Stimulated activated naive B cell treated with anti-CD40 and anti-IgM and Interleukin-4, amounts not matched to agents 10 μg/mL and 1 μg/mL and 100 μg/mL, for 72 hours (primary cell): ENCODE data around the gene GGA1.

Experiments used
- ATAC-seq, 2 donors: fragments of 150-1000 bp; cut with Tn5 transposase; replicated peaks; 2 replicates each; pipeline ENCODE4 v1.10.0; 2021; ENCODE audit warnings: moderate library complexity in 1 of 2
- DNase-seq: peaks from one replicate; pipeline ENCODE4 v3.0.0; 2021
- H3K27ac Mint-ChIP-seq: one replicate; pipeline ENCODE4 v1.8.0; 2022; ENCODE audit warnings: mild to moderate bottlenecking, mixed read lengths
- H3K27me3 Mint-ChIP-seq, 2 donors: one replicate each; pipeline ENCODE4 v1.8.0; 2022; ENCODE audit warnings: mixed read lengths in 2 of 2
- H3K36me3 Mint-ChIP-seq, 2 donors: one replicate each; pipeline ENCODE4 v1.8.0; 2022; ENCODE audit warnings: mixed read lengths in 2 of 2, mild to moderate bottlenecking in 1 of 2
- H3K4me1 Mint-ChIP-seq, 2 donors: one replicate each; pipeline ENCODE4 v1.8.0; 2022; ENCODE audit warnings: mixed read lengths in 2 of 2, mild to moderate bottlenecking in 1 of 2
- H3K4me3 Mint-ChIP-seq, 2 donors: one replicate each; pipeline ENCODE4 v1.8.0; 2022; ENCODE audit warnings: mild to moderate bottlenecking in 2 of 2, mixed read lengths in 2 of 2, moderate library complexity in 1 of 2
- H3K9me3 Mint-ChIP-seq, 2 donors: one replicate each; pipeline ENCODE4 v1.8.0; 2022; ENCODE audit warnings: mixed read lengths in 2 of 2, mild to moderate bottlenecking in 1 of 2

Gene GGA1

DNA sequence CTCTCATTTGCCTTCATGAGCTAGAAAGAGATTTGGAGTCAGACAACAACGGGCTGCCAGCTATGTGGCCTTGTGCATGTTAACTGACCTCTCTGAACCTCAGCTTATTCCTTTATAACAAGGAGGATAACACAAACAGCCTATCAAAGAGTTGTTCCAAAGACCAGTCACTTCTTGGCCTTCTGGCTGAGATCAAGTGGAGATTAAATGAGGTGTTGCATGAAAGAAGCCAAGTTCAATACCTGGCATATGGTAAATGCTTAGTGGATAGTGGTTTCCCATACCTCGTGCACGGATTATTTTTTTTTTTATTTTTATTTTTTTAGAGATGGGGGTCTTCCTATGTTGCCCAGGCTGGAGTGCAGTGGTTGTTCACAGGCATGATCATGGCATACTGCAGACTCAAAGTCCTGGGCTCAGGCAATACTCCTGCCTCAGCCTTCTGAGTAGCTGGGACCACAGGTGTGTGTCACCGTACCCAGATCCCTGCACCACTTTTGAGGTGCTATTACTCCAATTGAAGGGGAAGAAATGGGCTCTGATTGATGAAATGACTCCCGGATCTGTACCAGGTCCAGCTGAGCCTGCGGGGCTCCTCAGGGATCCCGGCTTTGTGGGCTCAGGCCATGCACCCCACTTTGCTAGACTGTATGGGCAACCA, 71.7 kb downstream of the GGA1 start:
- no peak for ATAC-seq
- Mint-ChIP-seq H3K27ac (no peak overlapping the region), H3K27me3 (no peaks in the 10 kb centered on the region), H3K4me3 (no peak overlapping the region), H3K9me3 (no peaks in the 10 kb centered on the region), H3K4me1 (peaks cover 28 to 49% of the 10 kb centered on the region in 2 donors), H3K36me3 (peaks cover 6 to 10% of the 10 kb centered on the region in 2 donors)
- DNase-seq, result no peak

DNA sequence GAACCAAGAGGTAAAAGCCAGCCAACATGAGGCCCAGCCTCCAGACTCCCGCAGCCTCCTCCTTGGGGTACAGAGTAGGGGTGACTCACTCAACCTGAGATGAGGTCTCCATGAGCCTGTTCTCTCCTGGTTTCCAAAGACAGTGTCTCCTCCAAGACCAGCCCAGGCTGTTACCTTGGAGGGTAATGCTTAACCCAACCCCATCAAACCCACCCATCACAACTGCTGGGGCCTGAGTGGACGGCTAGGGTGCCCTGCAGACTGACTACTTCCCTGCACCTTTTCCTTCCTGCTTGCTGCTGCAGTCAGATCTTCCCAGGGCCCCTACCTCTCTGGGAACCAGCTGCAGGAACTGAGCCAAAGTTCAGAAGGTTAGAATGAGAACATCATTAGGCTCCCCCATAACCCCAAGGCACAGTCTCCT, 72.4 kb downstream of the GGA1 start:
- Mint-ChIP-seq H3K27me3 (no peaks in the 10 kb centered on the region), H3K9me3 (no peaks in the 10 kb centered on the region), H3K36me3 (peaks cover 6 to 10% of the 10 kb centered on the region in 2 donors), H3K27ac (peak overlapping the region; percentile 32), H3K4me3 (no peak overlapping the region), H3K4me1 (peaks cover 22 to 42% of the 10 kb centered on the region in 2 donors)
- ATAC-seq (no peak), DNase-seq (no peak)

DNA sequence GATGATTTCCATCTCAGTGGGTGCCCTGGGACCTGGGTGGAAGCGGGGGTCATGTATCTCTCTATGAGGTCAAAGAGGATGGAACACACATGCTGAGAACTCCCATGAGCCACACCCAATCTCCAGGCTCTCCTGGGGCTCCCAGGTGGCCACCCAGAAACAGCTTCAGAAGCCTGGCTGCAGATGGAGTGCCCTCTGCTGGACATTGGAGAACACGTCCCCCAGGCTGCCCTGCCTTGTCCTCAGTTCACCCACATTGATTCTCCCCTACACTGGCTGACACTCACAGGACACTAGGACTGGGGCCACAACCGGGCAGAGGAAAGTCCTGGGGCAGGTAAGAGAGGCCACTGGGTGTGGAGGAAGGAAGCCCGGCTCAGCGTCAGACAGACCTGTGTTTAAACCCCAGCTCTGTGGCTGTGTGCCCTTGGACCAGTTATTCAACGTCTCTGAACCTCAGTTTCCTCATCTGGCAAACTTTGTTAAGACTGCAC, 73.0 kb downstream of the GGA1 start:
- ATAC-seq (peak; percentile 37 to 41), DNase-seq (peak; percentile 64)
- no peak overlapping the region for H3K4me3 Mint-ChIP-seq
- H3K27ac Mint-ChIP-seq, result peak overlapping the region; percentile 32
- H3K4me1 Mint-ChIP-seq, result peaks cover 21 to 37% of the 10 kb centered on the region in 2 donors
- peaks cover 6 to 11% of the 10 kb centered on the region in 2 donors for H3K36me3 Mint-ChIP-seq
- no peaks in the 10 kb centered on the region for H3K9me3 Mint-ChIP-seq
- no peaks in the 10 kb centered on the region for H3K27me3 Mint-ChIP-seq
